Breast epithelium (tissue), 3 donors: Measurements from ENCODE around the gene GCSAM.

Experiments
- POLR2AphosphoS5 ChIP-seq, 3 donors: sonication (generic); formaldehyde crosslinking; IDR thresholded peaks; one replicate each; pipeline ENCODE4 v1.6.1; 2017; ENCODE audit warnings: antibody characterized with exemption in 3 of 3
- TF ChIP-seq, protein P1 (sequence below), 3 donors: fragments of 450-650 bp; IDR thresholded peaks; one replicate each; pipeline ENCODE4 v1.5.1; 2016 to 2017; ENCODE audit warnings: antibody characterized with exemption in 3 of 3, mild to moderate bottlenecking in 3 of 3, moderate library complexity in 3 of 3

DNA sequence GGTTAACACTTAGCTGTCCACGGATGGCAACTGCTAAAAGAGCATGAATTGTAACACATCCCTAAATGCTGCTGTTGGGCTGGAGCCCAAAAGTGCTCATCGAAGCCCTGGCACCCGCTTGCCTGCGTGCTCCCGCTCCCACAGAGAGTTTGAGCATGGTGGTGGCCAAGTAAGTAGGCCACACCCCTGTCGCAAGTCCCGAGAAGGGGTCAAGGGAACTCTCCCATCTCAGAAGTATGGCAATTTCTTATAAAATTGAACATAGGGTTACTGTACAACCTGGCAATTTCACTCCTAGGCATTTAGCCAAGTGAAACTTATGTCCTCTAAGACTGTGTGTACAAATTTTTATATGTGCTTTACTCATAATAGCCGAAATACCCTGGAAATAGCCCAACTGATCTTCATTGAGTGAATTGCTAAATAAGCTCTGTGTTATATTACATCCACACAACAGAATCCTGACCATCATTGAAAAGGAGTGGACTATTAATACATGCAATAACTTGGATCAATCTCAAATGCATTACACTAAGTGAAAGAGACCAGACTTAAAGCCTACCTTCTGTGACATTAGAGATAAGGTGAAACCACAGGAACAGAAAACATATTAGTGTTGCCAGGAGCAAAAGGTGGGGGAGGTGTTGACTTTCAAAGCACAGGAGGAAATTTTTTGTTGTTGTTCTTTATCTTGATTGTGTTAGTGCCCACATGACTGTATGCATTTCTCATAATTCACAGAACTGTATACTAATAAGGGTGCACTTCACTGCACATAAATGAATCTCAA is 1.5 kb upstream of the GCSAM start:
- TF ChIP-seq, protein P1, sequence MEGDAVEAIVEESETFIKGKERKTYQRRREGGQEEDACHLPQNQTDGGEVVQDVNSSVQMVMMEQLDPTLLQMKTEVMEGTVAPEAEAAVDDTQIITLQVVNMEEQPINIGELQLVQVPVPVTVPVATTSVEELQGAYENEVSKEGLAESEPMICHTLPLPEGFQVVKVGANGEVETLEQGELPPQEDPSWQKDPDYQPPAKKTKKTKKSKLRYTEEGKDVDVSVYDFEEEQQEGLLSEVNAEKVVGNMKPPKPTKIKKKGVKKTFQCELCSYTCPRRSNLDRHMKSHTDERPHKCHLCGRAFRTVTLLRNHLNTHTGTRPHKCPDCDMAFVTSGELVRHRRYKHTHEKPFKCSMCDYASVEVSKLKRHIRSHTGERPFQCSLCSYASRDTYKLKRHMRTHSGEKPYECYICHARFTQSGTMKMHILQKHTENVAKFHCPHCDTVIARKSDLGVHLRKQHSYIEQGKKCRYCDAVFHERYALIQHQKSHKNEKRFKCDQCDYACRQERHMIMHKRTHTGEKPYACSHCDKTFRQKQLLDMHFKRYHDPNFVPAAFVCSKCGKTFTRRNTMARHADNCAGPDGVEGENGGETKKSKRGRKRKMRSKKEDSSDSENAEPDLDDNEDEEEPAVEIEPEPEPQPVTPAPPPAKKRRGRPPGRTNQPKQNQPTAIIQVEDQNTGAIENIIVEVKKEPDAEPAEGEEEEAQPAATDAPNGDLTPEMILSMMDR (IDR thresholded peaks at IDR 0.05): no peak
- no peak for TF ChIP-seq POLR2AphosphoS5 (IDR thresholded peaks at IDR 0.05)
